Adrenal gland (tissue), 12 donors: ENCODE measurements around the gene LDHB. TPM values are rescaled to one million over a fixed set of nuclear protein-coding genes. Genes with fewer than 3 reads are reported as not detected.

Experiments used
- DNase-seq, 7 donors: peaks; one replicate each; pipeline ENCODE4 v3.0.0-alpha.2; 2019 to 2020
- H3K27ac ChIP-seq, 5 donors: fragments of 200-600 bp; sonication (generic) in 4 of 5; 1 replicate in 3 of 5; 2 replicates in 2 of 5; pipeline versions ENCODE4 v1.5.1 to v1.8.0; 2016 to 2020; ENCODE audit warnings: mild to moderate bottlenecking in 1 of 5
- H3K27me3 ChIP-seq: fragments of 200-600 bp; 2 replicates; pipeline ENCODE4 v1.8.0; 2021
- H3K36me3 ChIP-seq, 2 donors: fragments of 200-600 bp; replicated peaks in 1 of 2; 1 replicate in 1 of 2; 2 replicates in 1 of 2; pipeline versions ENCODE4 v1.5.1 to v1.8.0; 2018 to 2022
- H3K4me1 ChIP-seq, 2 donors: fragments of 200-600 bp; replicated peaks in 1 of 2; 1 replicate in 1 of 2; 2 replicates in 1 of 2; pipeline versions ENCODE4 v1.5.1 to v1.8.0; 2018 to 2021
- H3K4me3 ChIP-seq, 4 donors: fragments of 200-600 bp; sonication (generic) in 3 of 4; one replicate each; pipeline ENCODE4 v1.5.1; 2016 to 2018
- H3K9me3 ChIP-seq, 3 donors: fragments of 200-600 bp; sonication (generic) in 1 of 3; replicated peaks in 1 of 3; 1 replicate in 2 of 3; 2 replicates in 1 of 3; pipeline versions ENCODE4 v1.5.1 to v1.8.0; 2016 to 2021
- POLR2A ChIP-seq, 2 donors: fragments of 450-650 bp; IDR thresholded peaks; one replicate each; pipeline ENCODE4 v1.6.1; 2017; ENCODE audit warnings: antibody characterized with exemption in 2 of 2, mild to moderate bottlenecking in 2 of 2, moderate library complexity in 1 of 2
- WGBS, 4 donors: extraction: QIAGEN DNeasy Blood & Tissue Kit in 2 of 4; methylation state at CpG; one replicate each; pipeline versions ENCODE4 v1.1.5 to v1.1.7; 2013 to 2017; 5-methylcytosine and 5-hydroxymethylcytosine counted together
- intact Hi-C, 2 donors: fragments of 100-400 bp; cut with DNase I; formaldehyde crosslinking; loops; one replicate each; pipeline versions ENCODE4 v1.14.1 to v1.15.0; 2022 to 2023
- polyA plus RNA-seq, 3 donors: library from polyadenylated mRNA; stranded (reverse); fragments of 200-250 nt in 2 of 3; fragments of 350-450 nt in 1 of 3; fragmentation: Illumina TruSeq in 1 of 3; extraction: RNeasy Lipid Tissue Mini Kit (QIAGEN cat#74804) in 1 of 3; gene quantifications; one replicate each; pipeline ENCODE4 v1.2.3, GENCODE V29; 2013 to 2014
- total RNA-seq, 9 donors: library from RNA; depleted of rRNA in 4 of 9; stranded (reverse); fragments of >200 nt in 4 of 9; fragments of 120-200 nt in 1 of 9; fragmentation: NEBNext Ultra II Directional in 1 of 9; extraction: Animal tissue kit (Norgen Biotek cat#: 25700) in 1 of 9; gene quantifications; one replicate each; pipeline versions ENCODE4 v1.1.0 to v1.2.4, GENCODE V29; 2013 to 2023
- TF ChIP-seq, protein P1 (sequence below), 6 experiments: fragments of 450-650 bp in 4 of 6; fragments of 200-600 bp in 2 of 6; sonication (generic) in 1 of 6; IDR thresholded peaks; 1 replicate in 5 of 6; 2 replicates in 1 of 6; pipeline versions ENCODE4 v1.5.1 to v1.8.0; 2016 to 2021; ENCODE audit warnings: antibody characterized with exemption in 6 of 6, mild to moderate bottlenecking in 2 of 6, moderate library complexity in 1 of 6
- donor health status: healthy with polysubstance abuse.
- donor health status: Bipolar disorder and iron deficiency.
- donor health status: DM: yes; HTN: yes; CAD: no.
- donor health status: DM: no; HTN: no; CAD: no.
- donor health status: DM: no; HTN: no; CAD: no.
- donor health status: DM: yes; HTN: yes; CAD: no.

Gene LDHB
- total and polyA plus RNA-seq, 12 donors = 334 to 1,272 (median 614) TPM

DNA sequence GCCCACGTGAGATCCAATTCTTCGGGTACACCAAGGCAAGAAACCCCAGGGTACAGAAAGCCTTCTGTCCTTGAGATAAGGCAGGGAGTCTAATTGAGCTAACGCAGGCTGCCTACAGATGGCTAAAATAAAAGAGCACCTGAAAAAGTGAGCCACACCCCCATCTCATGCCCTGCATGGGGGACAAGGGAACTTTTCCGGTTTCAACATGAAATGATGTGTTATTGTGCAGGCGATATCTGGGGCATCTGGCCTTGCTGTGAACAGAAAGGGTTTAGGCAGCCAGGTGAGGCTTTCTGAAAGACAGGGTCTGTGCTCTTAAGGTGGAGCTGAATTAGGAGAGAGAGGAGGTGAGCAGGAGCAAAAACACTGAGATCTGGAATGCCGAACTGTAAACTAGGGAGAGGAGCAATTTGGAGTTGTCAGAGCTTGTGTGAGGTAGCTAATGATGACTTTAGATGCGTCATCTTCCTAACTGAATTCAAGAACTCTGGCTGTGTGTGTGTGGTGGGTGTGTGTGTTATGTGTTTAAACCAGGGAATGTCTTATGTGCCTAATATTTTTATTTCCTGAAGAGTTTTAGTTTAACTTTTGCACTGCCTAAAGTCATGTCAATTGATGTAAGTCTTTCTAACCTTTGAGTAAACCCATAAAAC lies 20.1 kb upstream of the LDHB start:
- no peak for DNase-seq
- Histone ChIP-seq H3K27me3 (no peaks in the 10 kb centered on the region), H3K9me3 (no peaks in the 10 kb centered on the region), H3K27ac (no peak overlapping the region), H3K4me3 (no peak overlapping the region), H3K36me3 (no peaks in the 10 kb centered on the region), H3K4me1 (no peaks in the 10 kb centered on the region)
- WGBS, 4 donors = 81 to 91% (median 89%) methylated on average over 6 to 7 of the region's 7 CpGs
- intact Hi-C loops = loop anchor here in 1 of 2 donors (10.0 kb wide), 1 partner anchor 63 kb away; no protein-coding TSS in a partner anchor
- no peak for TF ChIP-seq POLR2A (IDR thresholded peaks at IDR 0.05)
- TF ChIP-seq, protein P1, sequence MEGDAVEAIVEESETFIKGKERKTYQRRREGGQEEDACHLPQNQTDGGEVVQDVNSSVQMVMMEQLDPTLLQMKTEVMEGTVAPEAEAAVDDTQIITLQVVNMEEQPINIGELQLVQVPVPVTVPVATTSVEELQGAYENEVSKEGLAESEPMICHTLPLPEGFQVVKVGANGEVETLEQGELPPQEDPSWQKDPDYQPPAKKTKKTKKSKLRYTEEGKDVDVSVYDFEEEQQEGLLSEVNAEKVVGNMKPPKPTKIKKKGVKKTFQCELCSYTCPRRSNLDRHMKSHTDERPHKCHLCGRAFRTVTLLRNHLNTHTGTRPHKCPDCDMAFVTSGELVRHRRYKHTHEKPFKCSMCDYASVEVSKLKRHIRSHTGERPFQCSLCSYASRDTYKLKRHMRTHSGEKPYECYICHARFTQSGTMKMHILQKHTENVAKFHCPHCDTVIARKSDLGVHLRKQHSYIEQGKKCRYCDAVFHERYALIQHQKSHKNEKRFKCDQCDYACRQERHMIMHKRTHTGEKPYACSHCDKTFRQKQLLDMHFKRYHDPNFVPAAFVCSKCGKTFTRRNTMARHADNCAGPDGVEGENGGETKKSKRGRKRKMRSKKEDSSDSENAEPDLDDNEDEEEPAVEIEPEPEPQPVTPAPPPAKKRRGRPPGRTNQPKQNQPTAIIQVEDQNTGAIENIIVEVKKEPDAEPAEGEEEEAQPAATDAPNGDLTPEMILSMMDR (IDR thresholded peaks at IDR 0.05) = no peak

DNA sequence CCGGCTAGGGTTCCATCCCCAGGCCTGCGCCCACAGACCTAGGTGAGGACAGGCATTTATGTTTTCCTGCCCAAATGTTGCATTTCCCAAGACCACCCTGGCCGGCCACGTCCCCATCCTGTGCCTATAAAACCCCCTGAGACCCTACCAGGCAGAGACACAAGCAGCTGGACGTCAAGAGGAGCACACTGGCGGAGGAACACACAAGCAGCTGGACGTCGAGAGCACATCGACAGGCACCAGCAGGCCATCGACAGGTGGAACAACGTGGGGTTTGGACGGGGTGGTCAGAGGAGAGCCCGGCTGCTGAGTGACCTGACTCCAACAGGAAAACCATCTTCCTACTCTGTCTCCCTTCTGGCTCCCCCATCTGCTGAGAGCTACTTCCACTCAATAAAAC lies 19.6 kb upstream of the LDHB start:
- H3K4me3 ChIP-seq = no peak overlapping the region
- H3K4me1 ChIP-seq = no peaks in the 10 kb centered on the region
- no peak for DNase-seq
- H3K36me3 ChIP-seq = no peaks in the 10 kb centered on the region
- no peaks in the 10 kb centered on the region for H3K27me3 ChIP-seq
- intact Hi-C loops = loop anchor here in 1 of 2 donors (10.0 kb wide), 1 partner anchor 62 kb away; no protein-coding TSS in a partner anchor
- WGBS, 4 donors = 83 to 85% (median 84%) methylated on average over 11 to 13 of the region's 13 CpGs
- no peaks in the 10 kb centered on the region for H3K9me3 ChIP-seq
- no peak overlapping the region for H3K27ac ChIP-seq
- TF ChIP-seq POLR2A (IDR thresholded peaks at IDR 0.05) = no peak
- TF ChIP-seq, protein P1 (IDR thresholded peaks at IDR 0.05) = no peak

DNA sequence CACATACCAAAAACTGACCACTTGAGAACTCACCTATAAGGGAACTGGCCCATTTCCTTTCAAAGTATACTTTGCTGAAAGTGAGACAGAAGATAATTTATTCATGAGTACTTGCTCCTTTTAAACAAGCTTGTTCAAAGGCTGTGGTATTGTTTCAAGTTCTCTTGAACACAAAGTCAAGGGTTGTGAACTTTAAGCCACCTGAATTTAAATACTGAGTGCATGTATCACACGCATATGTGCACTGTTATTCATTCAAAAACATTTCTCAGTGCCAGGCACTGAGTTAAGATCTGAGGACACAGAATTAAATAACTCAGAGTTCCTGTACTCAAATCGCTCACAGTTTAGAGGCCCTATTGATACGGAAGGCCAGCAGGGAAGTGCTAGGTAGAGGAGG lies 19.1 kb upstream of the LDHB start:
- H3K36me3 ChIP-seq = no peaks in the 10 kb centered on the region
- DNase-seq = no peak
- no peaks in the 10 kb centered on the region for H3K4me1 ChIP-seq
- 81 to 100% (median 91%) methylated on average over 3 of the region's 3 CpGs for WGBS, 4 donors
- no peak for TF ChIP-seq POLR2A (IDR thresholded peaks at IDR 0.05)
- TF ChIP-seq, protein P1 (IDR thresholded peaks at IDR 0.05) = no peak
- no peaks in the 10 kb centered on the region for H3K27me3 ChIP-seq
- intact Hi-C loops = loop anchor here in 1 of 2 donors (10.0 kb wide), 1 partner anchor 62 kb away; no protein-coding TSS in a partner anchor
- H3K9me3 ChIP-seq = no peaks in the 10 kb centered on the region
- no peak overlapping the region for H3K27ac ChIP-seq
- no peak overlapping the region for H3K4me3 ChIP-seq

DNA sequence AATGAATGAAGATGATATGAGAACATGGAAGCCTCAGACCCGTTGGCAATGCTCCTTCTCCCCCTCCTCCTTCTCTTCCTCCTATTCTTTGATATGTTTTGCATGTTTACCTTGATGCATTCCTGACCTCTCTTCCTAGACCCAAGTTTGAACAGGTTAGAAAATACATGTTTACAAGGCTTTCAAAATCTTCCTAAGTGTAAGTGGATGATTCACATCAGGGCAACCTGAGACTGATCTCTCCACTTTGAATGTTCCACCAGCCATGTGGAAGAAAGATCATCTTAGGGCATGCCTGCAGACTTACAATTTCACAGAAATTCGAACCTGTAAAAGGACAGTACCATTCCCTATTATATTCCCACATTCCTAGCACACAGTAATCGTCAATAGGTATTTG lies 18.0 kb upstream of the LDHB start:
- intact Hi-C loops = loop anchor here in 1 of 2 donors (10.0 kb wide), 1 partner anchor 61 kb away; no protein-coding TSS in a partner anchor
- Histone ChIP-seq H3K4me3 (no peak overlapping the region), H3K27me3 (no peaks in the 10 kb centered on the region), H3K4me1 (no peaks in the 10 kb centered on the region), H3K36me3 (no peaks in the 10 kb centered on the region), H3K9me3 (no peaks in the 10 kb centered on the region), H3K27ac (no peak overlapping the region)
- 60 to 74% (median 67%) methylated on average over 3 of the region's 3 CpGs for WGBS, 4 donors
- DNase-seq = no peak
- TF ChIP-seq, protein P1 (IDR thresholded peaks at IDR 0.05) = no peak
- no peak for TF ChIP-seq POLR2A (IDR thresholded peaks at IDR 0.05)
